SK-N-SH treated with all-trans-retinoic acid at 6 μM for 48 hours (cell line): ENCODE data around the gene SLC39A1.

ENCODE experiments used
- TCF4 ChIP-seq: fragments of 250-450 bp; sonication (Bioruptor Pico); IDR thresholded peaks from 2 replicates; pipeline ENCODE4 v1.8.0; 2021; ENCODE audit warnings: mild to moderate bottlenecking, moderate library complexity, borderline replicate concordance
- TF ChIP-seq, protein P1 (sequence below): fragments of 250-450 bp; sonication (Bioruptor Pico); IDR thresholded peaks from 2 replicates; pipeline ENCODE4 v1.5.1; 2021; ENCODE audit warnings: mild to moderate bottlenecking, moderate library complexity

GRCh38 chr1:153933955-153934354 is 29.4 kb downstream of the SLC39A1 start:
- TF ChIP-seq, protein P1, sequence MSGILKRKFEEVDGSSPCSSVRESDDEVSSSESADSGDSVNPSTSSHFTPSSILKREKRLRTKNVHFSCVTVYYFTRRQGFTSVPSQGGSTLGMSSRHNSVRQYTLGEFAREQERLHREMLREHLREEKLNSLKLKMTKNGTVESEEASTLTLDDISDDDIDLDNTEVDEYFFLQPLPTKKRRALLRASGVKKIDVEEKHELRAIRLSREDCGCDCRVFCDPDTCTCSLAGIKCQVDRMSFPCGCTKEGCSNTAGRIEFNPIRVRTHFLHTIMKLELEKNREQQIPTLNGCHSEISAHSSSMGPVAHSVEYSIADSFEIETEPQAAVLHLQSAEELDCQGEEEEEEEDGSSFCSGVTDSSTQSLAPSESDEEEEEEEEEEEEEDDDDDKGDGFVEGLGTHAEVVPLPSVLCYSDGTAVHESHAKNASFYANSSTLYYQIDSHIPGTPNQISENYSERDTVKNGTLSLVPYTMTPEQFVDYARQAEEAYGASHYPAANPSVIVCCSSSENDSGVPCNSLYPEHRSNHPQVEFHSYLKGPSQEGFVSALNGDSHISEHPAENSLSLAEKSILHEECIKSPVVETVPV (CRISPR knock-in tag): no peak
- no peak for TF ChIP-seq TCF4 (CRISPR knock-in tag)
